Transverse colon (tissue), 4 donors: ENCODE measurements around the gene COL24A1.

ENCODE experiments used
- CTCF ChIP-seq, 5 experiments: fragments of 200-600 bp in 3 of 5; fragments of 450-650 bp in 2 of 5; sonication (generic) in 3 of 5; IDR thresholded peaks; 1 replicate in 2 of 5; 2 replicates in 3 of 5; pipeline ENCODE4 v1.5.1; 2016 to 2017; ENCODE audit warnings: antibody characterized with exemption in 5 of 5, inconsistent platforms in 3 of 5, mild to moderate bottlenecking in 2 of 5, moderate library complexity in 1 of 5
- POLR2AphosphoS5 ChIP-seq, 3 donors: sonication (generic); formaldehyde crosslinking; IDR thresholded peaks; one replicate each; pipeline ENCODE4 v1.6.1; 2016; ENCODE audit warnings: antibody characterized with exemption in 3 of 3

GRCh38 chr1:86156566-86157455 lies at the start of gene COL24A1:
- TF ChIP-seq POLR2AphosphoS5 (IDR thresholded peaks at IDR 0.05) (peak in 1 of 3 donors; percentile 18), CTCF (IDR thresholded peaks at IDR 0.05) (no peak)
